ENCODE results near the gene RNF123.

The RNF123 gene

GRCh38 chr3:49647741-49648140 lies 41.6 kb upstream of the RNF123 start:
- TF ChIP-seq EZH2phosphoT487 (IDR thresholded peaks at IDR 0.05; ENCODE audit: borderline replicate concordance) (no peak), CTCF (conservative IDR thresholded peaks at IDR 0.05; ENCODE audit: low read length) (no peak)
- H3K4me2 ChIP-seq (ENCODE audit: low read depth, low read length, poor library complexity, severe bottlenecking) = peak overlapping the region; percentile 76

GRCh38 chr3:49648354-49649019 lies 40.9 kb upstream of the RNF123 start:
- Histone ChIP-seq H2AFZ (ENCODE audit: low read length) (0 out of 2 replicates have a peak overlapping the region, but pooled peaks have one; percentile 11), H3K4me3 (ENCODE audit: low read length, poor library complexity, severe bottlenecking) (peak overlapping the region; percentile 65), H3K9me3 (ENCODE audit: insufficient read depth, low read depth, low read length) (no peaks in the 10 kb centered on the region), H3K27me3 (ENCODE audit: insufficient read depth, low read length, poor library complexity, severe bottlenecking) (no peaks in the 10 kb centered on the region), H3K4me1 (ENCODE audit: insufficient read depth, low read length, poor library complexity, severe bottlenecking) (peaks cover 39% of the 10 kb centered on the region), H3K9ac (ENCODE audit: low read depth, low read length, poor library complexity, severe bottlenecking) (peak overlapping the region; percentile 76), H3K4me2 (ENCODE audit: low read depth, low read length, poor library complexity, severe bottlenecking) (peak overlapping the region; percentile 76), H4K20me1 (ENCODE audit: insufficient read depth, low read length, poor library complexity, severe bottlenecking) (no peaks in the 10 kb centered on the region), H3K9me2 (replicated peaks; ENCODE audit: low read depth, low read length) (no peaks in the 10 kb centered on the region), H3F3A (ENCODE audit: low read depth) (no peaks in the 10 kb centered on the region), H3K79me2 (ENCODE audit: insufficient read depth, low read length) (no peaks in the 10 kb centered on the region), H3K36me3 (ENCODE audit: insufficient read depth, low read length) (no peaks in the 10 kb centered on the region)
- TF ChIP-seq CTCF (conservative IDR thresholded peaks at IDR 0.05; ENCODE audit: low read length) (no peak), EZH2phosphoT487 (IDR thresholded peaks at IDR 0.05; ENCODE audit: borderline replicate concordance) (no peak)

More at GRCh38 chr3:49647741-49648140, 41.6 kb upstream of the RNF123 start:
- Histone ChIP-seq H3K27me3 (ENCODE audit: insufficient read depth, low read length, poor library complexity, severe bottlenecking) (no peaks in the 10 kb centered on the region), H4K20me1 (ENCODE audit: insufficient read depth, low read length, poor library complexity, severe bottlenecking) (no peaks in the 10 kb centered on the region), H3K4me3 (ENCODE audit: low read length, poor library complexity, severe bottlenecking) (peak overlapping the region; percentile 65), H3K9ac (ENCODE audit: low read depth, low read length, poor library complexity, severe bottlenecking) (peak overlapping the region; percentile 76), H3F3A (ENCODE audit: low read depth) (no peaks in the 10 kb centered on the region), H3K9me2 (replicated peaks; ENCODE audit: low read depth, low read length) (no peaks in the 10 kb centered on the region), H3K36me3 (ENCODE audit: insufficient read depth, low read length) (no peaks in the 10 kb centered on the region), H3K9me3 (ENCODE audit: insufficient read depth, low read depth, low read length) (no peaks in the 10 kb centered on the region), H3K4me1 (ENCODE audit: insufficient read depth, low read length, poor library complexity, severe bottlenecking) (peaks cover 39% of the 10 kb centered on the region), H3K79me2 (ENCODE audit: insufficient read depth, low read length) (no peaks in the 10 kb centered on the region), H2AFZ (ENCODE audit: low read length) (peak overlapping the region; percentile 11; the same call in 1 of the 2 replicates)

- Histone ChIP-seq H3K4me2 (ENCODE audit: low read depth, low read length, poor library complexity, severe bottlenecking) (peak overlapping the region; percentile 76), H3K4me1 (ENCODE audit: insufficient read depth, low read length, poor library complexity, severe bottlenecking) (peaks cover 39% of the 10 kb centered on the region), H3K9ac (ENCODE audit: low read depth, low read length, poor library complexity, severe bottlenecking) (peak overlapping the region; percentile 76), H3F3A (ENCODE audit: low read depth) (no peaks in the 10 kb centered on the region), H4K20me1 (ENCODE audit: insufficient read depth, low read length, poor library complexity, severe bottlenecking) (no peaks in the 10 kb centered on the region), H3K79me2 (ENCODE audit: insufficient read depth, low read length) (no peaks in the 10 kb centered on the region), H3K27me3 (ENCODE audit: insufficient read depth, low read length, poor library complexity, severe bottlenecking) (no peaks in the 10 kb centered on the region), H3K4me3 (ENCODE audit: low read length, poor library complexity, severe bottlenecking) (no peak overlapping the region), H3K36me3 (ENCODE audit: insufficient read depth, low read length) (no peaks in the 10 kb centered on the region), H3K9me3 (ENCODE audit: insufficient read depth, low read depth, low read length) (no peaks in the 10 kb centered on the region), H3K9me2 (replicated peaks; ENCODE audit: low read depth, low read length) (no peaks in the 10 kb centered on the region), H2AFZ (ENCODE audit: low read length) (no peak overlapping the region; the same call in 1 of the 2 replicates)
- TF ChIP-seq CTCF (conservative IDR thresholded peaks at IDR 0.05; ENCODE audit: low read length) (no peak), EZH2phosphoT487 (IDR thresholded peaks at IDR 0.05; ENCODE audit: borderline replicate concordance) (no peak)
Observed at GRCh38 chr3:49649576-49649975, 39.8 kb upstream of the RNF123 start.
